Measurements from ENCODE around the gene GAS2L1. TPM values are rescaled to one million over a fixed set of nuclear protein-coding genes. Genes with fewer than 3 reads are reported as not detected.
A peak's percentile ranks its signal among the peaks of the same experiment; 100 is the strongest.

The GAS2L1 gene
- total RNA-seq, 1 donor from 2014 or later = not detected

- ChIA-PET CTCF (no interaction called here), POLR2A (no interaction called here)
- no peak for DNase-seq
- no peak overlapping the region for H3K27ac Mint-ChIP-seq
- ATAC-seq (ENCODE audit: low read depth) = no peak
- H3K9me3 Mint-ChIP-seq = no peaks in the 10 kb centered on the region
- H3K27me3 Mint-ChIP-seq = peaks cover 40% of the 10 kb centered on the region
- intact Hi-C loops (cut with micrococcal nuclease) = no loop called here
- H3K36me3 Mint-ChIP-seq (ENCODE audit: low read depth) = no peaks in the 10 kb centered on the region
- no peak for TF ChIP-seq CTCF (IDR thresholded peaks at IDR 0.05)
- H3K4me3 Mint-ChIP-seq = no peak overlapping the region
- peaks cover 45% of the 10 kb centered on the region for H3K4me1 Mint-ChIP-seq
Observed at GRCh38 chr22:29310065-29310862, 3.8 kb downstream of the GAS2L1 start.

GRCh38 chr22:29310863-29311339 is 4.5 kb downstream of the GAS2L1 start:
- DNase-seq = no peak

GRCh38 chr22:29311464-29312217 is 5.2 kb downstream of the GAS2L1 start:
- intact Hi-C loops (cut with micrococcal nuclease) = no loop called here
- H3K27me3 Mint-ChIP-seq = peaks cover 41% of the 10 kb centered on the region
- ATAC-seq (ENCODE audit: low read depth) (no peak), DNase-seq (no peak)
- no peaks in the 10 kb centered on the region for H3K36me3 Mint-ChIP-seq (ENCODE audit: low read depth)
- POLR2A ChIA-PET = interaction anchor here (1.0 kb wide), 1 partner anchor 42 kb away, joined by 3 read pairs; no protein-coding TSS in a partner anchor
- H3K4me3 Mint-ChIP-seq = no peak overlapping the region
- TF ChIP-seq CTCF (IDR thresholded peaks at IDR 0.05) = no peak
- CTCF ChIA-PET = no interaction called here
- H3K9me3 Mint-ChIP-seq = no peaks in the 10 kb centered on the region
- no peak overlapping the region for H3K27ac Mint-ChIP-seq
- H3K4me1 Mint-ChIP-seq = peaks cover 35% of the 10 kb centered on the region

More at GRCh38 chr22:29310863-29311339, 4.5 kb downstream of the GAS2L1 start:
- no peak overlapping the region for H3K27ac Mint-ChIP-seq
- CTCF ChIA-PET = no interaction called here
- peaks cover 37% of the 10 kb centered on the region for H3K27me3 Mint-ChIP-seq
- intact Hi-C loops (cut with micrococcal nuclease) = no loop called here
- H3K36me3 Mint-ChIP-seq (ENCODE audit: low read depth) = no peaks in the 10 kb centered on the region
- TF ChIP-seq CTCF (IDR thresholded peaks at IDR 0.05) = no peak
- peak; percentile 53 for ATAC-seq (ENCODE audit: low read depth)
- POLR2A ChIA-PET = no interaction called here
- no peak overlapping the region for H3K4me3 Mint-ChIP-seq
- H3K9me3 Mint-ChIP-seq = no peaks in the 10 kb centered on the region
- peaks cover 42% of the 10 kb centered on the region for H3K4me1 Mint-ChIP-seq

- peaks cover 39% of the 10 kb centered on the region for H3K27me3 Mint-ChIP-seq
- CTCF ChIA-PET = interaction anchor here (0.6 kb wide), 1 partner anchor 684 kb away, joined by 3 read pairs; no protein-coding TSS in a partner anchor
Observed at GRCh38 chr22:29312218-29313125, 6.0 kb downstream of the GAS2L1 start.

More at GRCh38 chr22:29312218-29313125, 6.0 kb downstream of the GAS2L1 start:
- DNase-seq = no peak
- Mint-ChIP-seq H3K4me3 (no peak overlapping the region), H3K4me1 (peaks cover 33% of the 10 kb centered on the region), H3K36me3 (ENCODE audit: low read depth) (no peaks in the 10 kb centered on the region), H3K9me3 (no peaks in the 10 kb centered on the region), H3K27ac (no peak overlapping the region)
- no peak for ATAC-seq (ENCODE audit: low read depth)
- POLR2A ChIA-PET = interaction anchor here (1.0 kb wide), 1 partner anchor 42 kb away, joined by 3 read pairs; no protein-coding TSS in a partner anchor
- no peak for TF ChIP-seq CTCF (IDR thresholded peaks at IDR 0.05)
- intact Hi-C loops (cut with micrococcal nuclease) = no loop called here

All from activated B cell treated with CpG ODN at 0.5 μM for 24 hours (primary cell).